Adrenal gland (tissue), 5 donors: ENCODE measurements around the gene DES.

ENCODE experiments used
- CTCF ChIP-seq, 6 experiments: fragments of 450-650 bp in 4 of 6; fragments of 200-600 bp in 2 of 6; sonication (generic) in 1 of 6; IDR thresholded peaks; 1 replicate in 5 of 6; 2 replicates in 1 of 6; pipeline versions ENCODE4 v1.5.1 to v1.8.0; 2016 to 2021; ENCODE audit warnings: antibody characterized with exemption in 6 of 6, mild to moderate bottlenecking in 2 of 6, moderate library complexity in 1 of 6
- POLR2A ChIP-seq, 2 donors: fragments of 450-650 bp; IDR thresholded peaks; one replicate each; pipeline ENCODE4 v1.6.1; 2017; ENCODE audit warnings: antibody characterized with exemption in 2 of 2, mild to moderate bottlenecking in 2 of 2, moderate library complexity in 1 of 2
- donor health status: DM: no; HTN: no; CAD: no.

GRCh38 chr2:219368690-219369191 lies 49.4 kb upstream of the DES start:
- TF ChIP-seq CTCF (IDR thresholded peaks at IDR 0.05) = no peak
- TF ChIP-seq POLR2A (IDR thresholded peaks at IDR 0.05) = no peak
